Calu3 (cell line): Measurements from ENCODE around the gene JMJD4. TPM values are rescaled to one million over a fixed set of nuclear protein-coding genes. Genes with fewer than 3 reads are reported as not detected.

Experiments
- BruUV-seq: library from RNA; stranded (reverse); fragments of 400-500 nt; replicated peaks from 2 replicates; lab custom pipeline; 2021; lab: Mats Ljungman, UMichigan
- CTCF ChIA-PET: fragments of 300-600 bp; sonication (Branson Sonifier 250); formaldehyde crosslinking; loops from one replicate; lab custom pipeline; 2022; ENCODE audit warnings: antibody characterized with exemption; lab: Charles Lee
- DNase-seq: peaks from one replicate; pipeline ENCODE4 v3.0.0; 2022
- H3K27ac Mint-ChIP-seq: one replicate; pipeline ENCODE4 v1.8.0; 2022; ENCODE audit warnings: mixed read lengths; ENCODE audit not compliant: unreplicated experiment
- H3K27me3 Mint-ChIP-seq: one replicate; pipeline ENCODE4 v1.8.0; 2022; ENCODE audit warnings: mixed read lengths; ENCODE audit not compliant: unreplicated experiment
- H3K36me3 Mint-ChIP-seq: one replicate; pipeline ENCODE4 v1.8.0; 2022; ENCODE audit warnings: mild to moderate bottlenecking, moderate library complexity, mixed read lengths; ENCODE audit not compliant: insufficient read depth, unreplicated experiment
- H3K4me1 Mint-ChIP-seq: one replicate; pipeline ENCODE4 v1.8.0; 2022; ENCODE audit warnings: mild to moderate bottlenecking, low read depth, mixed read lengths; ENCODE audit not compliant: unreplicated experiment
- H3K4me3 Mint-ChIP-seq: one replicate; pipeline ENCODE4 v1.8.0; 2022; ENCODE audit warnings: mild to moderate bottlenecking, low read depth, moderate library complexity, mixed read lengths; ENCODE audit not compliant: unreplicated experiment
- H3K9me3 Mint-ChIP-seq: one replicate; pipeline ENCODE4 v1.8.0; 2022; ENCODE audit warnings: low read depth, mixed read lengths; ENCODE audit not compliant: unreplicated experiment
- CTCF ChIP-seq: fragments of 200-600 bp; IDR thresholded peaks from one replicate; pipeline ENCODE4 v1.8.0; 2022; ENCODE audit warnings: antibody characterized with exemption; ENCODE audit not compliant: unreplicated experiment
- intact Hi-C: fragments of 100-400 bp; cut with micrococcal nuclease; formaldehyde crosslinking; loops from one replicate; pipeline ENCODE4 v1.10.0; 2022; ENCODE audit not compliant: unreplicated experiment
- total RNA-seq: library from RNA; stranded (reverse); gene quantifications from 2 replicates; pipeline ENCODE4 v1.2.3, GENCODE V29; 2022

JMJD4 gene
- total RNA-seq, 1 experiment from 2014 or later: 37.8 TPM

- no peaks in the 10 kb centered on the region for H3K9me3 Mint-ChIP-seq
- H3K4me1 Mint-ChIP-seq: peaks cover 11% of the 10 kb centered on the region
These were observed 31.0 kb upstream of the JMJD4 start for GRCh38 chr1:227766015-227766634.

GRCh38 chr1:227765261-227766014 lies 30.3 kb upstream of the JMJD4 start:
- BruUV-seq: no TSS peak

More at GRCh38 chr1:227766015-227766634, 31.0 kb upstream of the JMJD4 start:
- Mint-ChIP-seq H3K27me3 (no peaks in the 10 kb centered on the region), H3K4me3 (no peak overlapping the region), H3K36me3 (peaks cover 10% of the 10 kb centered on the region), H3K27ac (no peak overlapping the region)
- CTCF ChIA-PET: interaction anchor here (0.6 kb wide), 1 partner anchor 29 kb away, joined by 3 read pairs; no protein-coding TSS in a partner anchor
- DNase-seq: no peak
- TF ChIP-seq CTCF: no peak
- no TSS peak for BruUV-seq
- intact Hi-C loops: no loop called here

GRCh38 chr1:227764019-227764391 lies 28.9 kb upstream of the JMJD4 start:
- H3K4me3 Mint-ChIP-seq: no peak overlapping the region
- BruUV-seq: no TSS peak
- H3K27ac Mint-ChIP-seq: no peak overlapping the region
- H3K9me3 Mint-ChIP-seq: no peaks in the 10 kb centered on the region
- H3K36me3 Mint-ChIP-seq: peaks cover 10% of the 10 kb centered on the region
- peaks cover 11% of the 10 kb centered on the region for H3K4me1 Mint-ChIP-seq
- TF ChIP-seq CTCF: no peak
- DNase-seq: no peak
- H3K27me3 Mint-ChIP-seq: no peaks in the 10 kb centered on the region
- intact Hi-C loops: no loop called here
- CTCF ChIA-PET: interaction anchor here (0.8 to 2.6 kb wide), 2 partner anchors 182 to 282 kb away, joined by 3 to 11 read pairs; no protein-coding TSS in a partner anchor

More at GRCh38 chr1:227765261-227766014, 30.3 kb upstream of the JMJD4 start:
- Mint-ChIP-seq H3K27me3 (no peaks in the 10 kb centered on the region), H3K4me3 (no peak overlapping the region), H3K9me3 (no peaks in the 10 kb centered on the region), H3K36me3 (peaks cover 10% of the 10 kb centered on the region), H3K27ac (no peak overlapping the region), H3K4me1 (peaks cover 11% of the 10 kb centered on the region)
- intact Hi-C loops: no loop called here
- CTCF ChIA-PET: interaction anchor here (0.6 kb wide), 1 partner anchor 30 kb away, joined by 3 read pairs; no protein-coding TSS in a partner anchor
- DNase-seq: no peak
- TF ChIP-seq CTCF: no peak

- Mint-ChIP-seq H3K4me3 (no peak overlapping the region), H3K4me1 (peaks cover 11% of the 10 kb centered on the region), H3K27me3 (no peaks in the 10 kb centered on the region), H3K9me3 (no peaks in the 10 kb centered on the region), H3K27ac (no peak overlapping the region), H3K36me3 (peaks cover 10% of the 10 kb centered on the region)
- CTCF ChIA-PET: interaction anchor here (0.8 to 2.6 kb wide), 4 partner anchors 11 to 282 kb away, joined by 3 to 11 read pairs (median 4); no protein-coding TSS in a partner anchor
- intact Hi-C loops: no loop called here
- no peak for DNase-seq
- no TSS peak for BruUV-seq
- no peak for TF ChIP-seq CTCF
These were observed 28.3 kb upstream of the JMJD4 start for GRCh38 chr1:227763246-227764018.
